CD4-positive, alpha-beta T cell treated with Interleukin-1 beta for 1 hour (primary cell): ENCODE measurements around the gene GNA12.
A peak's percentile ranks its signal among the peaks of the same experiment; 100 is the strongest.
"Not testable (repeated sequence)": the region's sequence is repeated elsewhere in the genome, so short reads cannot be mapped to it uniquely, and the experiment has no call there.

Experiments used
- DNase-seq, 2 donors: peaks; one replicate each; pipeline ENCODE4 v3.0.0-alpha.2; 2020 to 2022

Gene GNA12

DNA sequence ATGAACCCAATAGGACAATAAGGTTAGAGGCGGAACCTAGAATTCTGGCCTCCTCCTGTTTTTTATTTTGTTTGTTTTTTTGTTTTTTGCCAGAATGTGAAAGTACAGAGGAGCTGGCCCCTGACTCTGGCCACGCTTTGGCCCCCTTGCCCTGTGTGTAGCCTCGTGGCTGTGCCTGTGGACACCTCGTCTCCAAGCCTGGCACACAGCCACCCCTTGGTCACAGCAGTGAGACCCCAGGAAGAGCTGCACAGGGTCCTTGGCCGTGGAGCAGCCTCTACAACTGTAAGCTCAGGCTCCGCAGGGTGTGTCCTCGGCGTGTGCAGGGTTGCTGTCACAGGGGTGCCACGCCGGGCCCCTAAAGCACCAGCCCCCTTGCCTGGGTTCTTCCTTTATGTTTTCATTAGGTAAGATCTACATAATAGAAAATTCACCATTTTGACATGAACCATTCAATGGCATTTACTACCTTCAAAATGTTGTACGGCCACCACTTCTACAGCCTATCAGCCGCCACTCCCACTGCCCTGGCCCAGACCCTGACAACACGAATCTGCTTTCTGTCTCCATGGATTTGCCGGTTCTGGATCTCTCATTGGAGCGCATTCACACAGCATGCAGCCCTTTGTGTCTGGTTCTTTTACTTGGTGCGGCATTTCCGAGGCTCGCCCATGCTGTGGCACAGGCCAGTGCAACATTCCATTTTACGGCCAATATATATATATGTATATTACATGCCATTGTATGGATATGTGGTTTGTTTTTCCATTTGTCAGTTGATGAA lies 105.2 kb downstream of the GNA12 start:
- DNase-seq = no peak

DNA sequence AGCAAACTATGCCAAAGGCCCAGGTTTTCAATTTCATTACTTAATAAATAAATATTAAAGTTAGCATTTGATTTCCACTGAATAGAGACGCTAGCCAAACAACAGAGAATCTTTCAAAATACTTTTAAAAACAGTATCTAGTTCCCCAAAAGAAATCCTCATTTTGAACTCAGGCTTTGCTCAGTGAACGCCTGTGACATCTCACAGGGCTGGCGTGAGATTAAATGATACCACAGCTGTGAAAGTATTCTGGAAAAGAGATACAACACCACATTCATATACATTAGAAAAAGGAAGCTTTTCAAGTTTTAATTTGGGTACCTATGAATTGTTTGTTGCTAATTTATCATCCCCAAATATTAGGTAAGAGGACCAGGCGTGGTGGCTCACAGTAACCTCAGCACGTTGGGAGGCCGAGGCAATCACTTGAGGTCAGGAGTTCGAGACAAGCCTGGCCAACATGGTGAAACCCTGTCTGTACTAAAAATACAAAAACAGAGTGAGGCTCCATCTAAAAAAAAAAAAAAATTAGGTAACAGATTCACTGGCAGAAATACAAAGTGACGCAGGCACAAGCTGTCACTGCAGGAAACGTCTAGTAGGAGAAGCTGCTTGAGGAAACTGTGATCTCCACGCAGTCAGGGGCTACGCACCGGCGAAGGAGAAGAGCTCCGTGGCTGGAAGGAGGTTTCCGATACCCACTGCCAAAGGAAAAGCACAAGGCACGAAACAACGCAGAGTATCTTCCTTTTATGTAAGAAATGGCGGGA lies 106.2 kb downstream of the GNA12 start:
- DNase-seq = peak in 1 of 2 donors; percentile 47

DNA sequence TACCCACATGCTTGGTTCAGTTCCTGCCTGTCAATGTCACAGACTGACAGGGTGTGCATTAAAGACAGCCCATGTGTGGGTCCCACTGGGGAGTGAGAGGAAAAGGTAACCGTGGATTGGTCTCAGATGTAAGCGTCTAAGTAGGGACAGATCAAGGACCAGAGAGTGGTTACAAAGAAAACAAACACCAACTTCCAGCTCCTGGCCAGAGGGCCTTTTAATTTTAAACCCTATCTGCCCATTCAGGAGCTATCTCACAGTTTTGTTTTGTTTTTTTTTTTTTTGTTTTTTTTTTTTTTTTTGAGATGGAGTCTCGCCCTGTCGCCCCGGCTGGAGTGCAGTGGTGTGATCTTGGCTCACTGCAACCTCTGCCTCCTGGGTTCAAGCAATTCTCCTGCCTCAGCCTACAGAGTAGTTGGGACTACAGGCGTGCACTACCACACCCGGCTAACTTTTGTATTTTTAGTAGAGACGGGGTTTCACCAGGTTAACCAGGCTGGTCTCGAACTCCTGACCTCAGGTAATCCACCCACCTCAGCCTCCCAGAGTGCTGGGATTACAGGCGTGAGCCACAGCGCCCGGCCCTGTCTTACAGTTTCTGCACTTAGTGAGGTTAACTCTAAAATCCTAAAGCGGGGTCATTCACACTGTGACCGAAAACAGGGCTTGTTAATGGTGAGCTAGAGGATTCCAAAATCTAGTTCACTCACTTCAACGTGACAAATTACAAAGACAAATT lies 106.9 kb downstream of the GNA12 start:
- not testable (repeated sequence) for DNase-seq

DNA sequence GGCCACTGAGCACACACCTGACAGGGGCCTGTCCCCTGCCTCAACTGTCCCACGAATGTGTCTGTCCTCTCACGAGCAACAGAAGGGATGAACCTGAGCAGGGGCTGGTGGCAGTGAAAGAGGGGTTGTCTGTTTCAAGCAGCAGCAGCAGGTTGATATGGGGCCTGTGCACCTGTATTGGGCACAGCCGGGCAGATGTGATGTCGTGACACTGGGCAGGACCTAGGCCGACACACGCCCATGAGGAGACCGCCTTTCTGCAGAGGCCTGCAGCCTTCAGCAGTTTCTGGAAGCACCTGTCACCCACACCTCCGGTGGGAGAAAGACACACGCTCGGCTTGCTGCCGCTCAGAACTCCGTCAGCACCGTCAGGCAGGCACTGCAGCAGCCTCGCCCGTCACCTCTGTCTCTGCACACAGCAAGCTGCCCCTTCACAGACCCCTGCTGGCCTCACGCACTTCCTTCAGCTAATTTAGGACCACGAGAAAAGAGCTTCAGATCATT lies 107.6 kb downstream of the GNA12 start:
- no peak for DNase-seq

DNA sequence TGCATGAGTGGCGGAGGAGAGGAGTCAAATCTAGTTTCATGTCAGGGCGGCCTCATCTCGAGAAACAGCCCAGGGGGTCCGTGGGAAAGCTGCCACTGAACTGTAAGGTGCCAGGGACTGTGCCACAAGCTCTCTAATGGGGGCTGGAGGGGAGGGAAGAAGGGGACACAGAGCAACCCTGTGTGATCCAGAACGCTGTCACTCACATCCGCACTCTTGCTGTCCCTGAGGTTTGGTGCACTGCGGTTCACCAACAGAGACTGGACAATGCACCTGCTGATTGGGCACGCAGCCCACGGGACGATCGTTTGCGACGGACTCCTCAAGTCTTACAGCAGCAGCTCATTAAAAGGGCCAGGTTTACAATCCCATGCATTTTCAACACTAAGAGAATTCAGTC lies 108.4 kb downstream of the GNA12 start:
- DNase-seq = no peak

DNA sequence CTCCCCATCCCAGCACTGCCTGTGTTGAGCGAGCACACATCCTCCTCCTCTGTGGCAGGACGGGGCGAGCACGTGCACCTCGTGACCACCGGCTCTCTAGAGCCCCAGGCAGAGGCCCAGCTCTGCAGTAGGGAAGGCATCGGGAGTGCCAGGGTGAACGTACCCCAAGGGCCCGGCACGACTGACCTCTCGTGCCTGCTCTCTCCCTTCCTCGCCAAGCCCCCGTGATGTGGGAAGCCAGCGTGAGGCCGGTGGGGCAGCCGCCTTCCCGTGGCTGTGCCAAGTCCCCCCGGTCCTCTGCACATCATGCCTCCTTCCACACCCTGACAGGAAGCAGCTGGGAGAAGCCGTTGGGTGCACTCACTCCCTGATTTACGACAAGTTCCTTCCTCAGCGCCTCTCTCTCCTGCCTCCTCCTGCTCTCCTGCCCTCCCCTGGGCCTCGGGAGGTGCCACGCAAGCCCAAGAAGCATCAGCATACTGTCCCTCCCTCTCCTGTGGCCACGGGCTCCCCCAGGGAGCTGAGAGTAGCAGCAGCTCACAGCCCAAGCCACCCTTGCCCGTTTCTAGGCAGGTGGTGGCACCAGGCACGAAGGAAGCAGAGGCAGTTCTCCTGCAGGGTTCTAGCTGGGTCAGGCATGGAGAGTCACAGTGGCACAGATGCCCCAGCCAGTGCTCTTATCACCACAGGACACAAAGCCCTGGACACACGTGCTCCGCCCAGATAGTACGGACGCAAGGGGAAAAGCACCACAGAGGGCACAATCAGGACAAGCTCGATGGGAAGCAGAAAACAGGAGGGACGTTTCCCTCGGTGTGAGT lies 109.1 kb downstream of the GNA12 start:
- peak in 1 of 2 donors; percentile 54 for DNase-seq

DNA sequence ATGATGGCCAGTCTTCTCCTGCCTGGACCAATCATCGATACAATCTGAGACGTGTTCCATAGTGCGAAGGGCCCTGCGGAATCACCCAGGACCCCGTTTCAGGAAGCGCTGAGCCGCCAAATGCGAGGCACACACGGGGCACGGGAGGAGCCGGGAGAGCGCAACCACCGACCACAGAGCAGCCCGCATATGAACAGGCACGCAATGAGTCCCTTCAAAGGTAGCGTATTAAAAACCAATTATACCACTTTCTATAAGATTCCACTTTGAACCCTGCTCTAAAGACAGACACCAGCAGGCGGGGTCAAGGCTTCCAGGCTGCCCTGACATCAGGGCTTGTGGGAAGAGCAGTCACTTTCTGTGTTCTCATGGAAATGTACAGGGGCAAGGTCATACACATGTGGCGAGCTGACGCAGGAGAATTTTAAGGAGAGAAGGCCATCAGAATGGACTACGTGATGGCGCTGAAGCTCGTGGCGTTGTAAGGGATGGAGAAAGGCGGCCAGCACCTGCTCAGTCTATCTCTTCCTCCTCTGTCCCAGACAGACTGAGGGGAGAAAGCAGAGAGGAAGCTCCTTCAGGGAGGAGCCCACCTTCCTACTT lies 109.9 kb downstream of the GNA12 start:
- DNase-seq = no peak

DNA sequence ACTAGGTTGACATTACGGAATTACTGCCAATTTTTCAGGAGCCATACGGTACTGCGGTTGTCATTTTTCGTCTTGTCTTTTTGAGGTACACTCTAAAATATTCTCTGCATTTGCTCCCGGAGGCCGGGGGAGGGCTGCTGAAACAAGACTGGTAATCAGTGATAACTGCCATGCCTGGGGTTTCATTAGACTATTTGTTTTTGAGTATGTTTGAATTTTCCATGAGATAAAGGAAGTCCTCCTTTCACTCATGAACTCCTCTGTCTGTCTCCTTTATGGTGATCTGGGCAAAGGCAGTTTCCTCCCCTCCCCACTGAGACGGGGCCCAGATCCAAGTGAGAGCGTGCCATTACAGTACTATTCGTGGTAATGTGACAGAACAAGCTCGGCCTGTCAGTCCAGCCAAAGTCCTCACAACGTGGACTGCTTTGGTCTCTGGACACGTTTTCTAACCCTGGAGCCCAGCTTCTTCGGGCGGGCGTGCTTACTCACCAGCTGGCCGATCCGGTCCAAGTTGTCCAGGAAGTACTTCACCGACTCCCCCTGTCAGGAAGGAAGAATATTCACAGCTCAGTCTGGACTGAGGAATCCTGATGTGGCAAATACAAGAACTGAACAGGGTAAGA lies 111.0 kb downstream of the GNA12 start:
- no peak for DNase-seq

DNA sequence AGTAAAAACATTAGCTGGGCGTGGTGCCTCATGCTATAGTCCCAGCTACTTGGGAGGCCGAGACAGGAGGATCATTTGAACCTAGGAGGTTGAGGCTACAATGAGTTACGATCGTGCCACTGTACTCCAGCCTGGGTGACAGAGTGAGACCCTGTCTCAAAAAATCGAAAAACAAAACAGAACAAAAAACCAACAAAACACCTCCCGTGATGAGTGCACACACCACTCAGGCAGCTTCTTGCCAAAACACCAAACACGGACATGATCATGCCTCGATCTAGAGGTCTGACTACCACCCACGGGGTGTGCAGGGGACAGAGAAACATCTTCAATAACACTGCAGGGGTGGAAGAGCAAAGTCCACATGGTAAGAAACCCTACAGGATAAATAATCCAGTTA lies 111.7 kb downstream of the GNA12 start:
- no peak for DNase-seq

DNA sequence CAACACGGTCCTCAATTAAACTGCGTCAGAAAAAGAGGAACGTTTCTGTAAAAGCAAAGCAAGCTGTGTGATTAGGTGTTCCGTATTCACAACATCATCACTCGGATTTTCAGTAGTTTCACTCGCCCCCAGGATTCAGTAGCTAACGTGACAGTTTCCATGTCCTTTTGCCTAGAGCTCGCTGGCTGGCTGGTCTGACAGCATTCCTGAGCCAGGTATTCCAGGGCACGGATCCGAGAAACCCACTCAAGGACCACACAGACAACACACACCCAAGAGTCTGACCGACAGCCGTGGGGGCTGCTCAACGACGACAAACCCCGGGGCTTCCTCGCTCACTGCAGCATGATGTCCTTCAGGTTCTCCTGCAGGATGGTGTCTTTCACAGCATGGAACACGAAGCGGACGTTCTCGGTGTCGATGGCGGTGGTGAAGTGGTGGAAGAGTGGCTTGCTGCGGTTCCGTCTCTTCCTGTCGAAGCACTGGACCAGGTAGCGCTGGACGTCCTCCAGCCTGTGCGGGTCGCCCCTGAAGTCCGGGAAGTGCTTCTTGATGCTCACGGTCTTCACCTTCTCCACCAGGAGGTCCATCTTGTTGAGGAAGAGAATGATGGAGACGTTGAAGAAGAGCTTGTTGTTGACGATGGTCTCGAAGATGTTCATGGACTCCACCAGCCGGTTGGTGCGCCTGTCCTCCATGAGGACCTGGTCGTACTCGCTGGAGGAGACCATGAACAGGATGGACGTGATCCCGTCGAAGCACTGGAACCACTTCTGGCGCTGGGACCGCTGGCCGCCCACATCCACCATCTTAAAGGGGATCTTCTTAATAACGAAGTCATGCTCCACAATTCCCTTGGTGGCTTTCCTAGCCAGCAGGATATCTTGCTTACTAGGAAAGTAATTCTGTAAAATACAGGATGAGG lies 113.0 kb downstream of the GNA12 start:
- DNase-seq = no peak

DNA sequence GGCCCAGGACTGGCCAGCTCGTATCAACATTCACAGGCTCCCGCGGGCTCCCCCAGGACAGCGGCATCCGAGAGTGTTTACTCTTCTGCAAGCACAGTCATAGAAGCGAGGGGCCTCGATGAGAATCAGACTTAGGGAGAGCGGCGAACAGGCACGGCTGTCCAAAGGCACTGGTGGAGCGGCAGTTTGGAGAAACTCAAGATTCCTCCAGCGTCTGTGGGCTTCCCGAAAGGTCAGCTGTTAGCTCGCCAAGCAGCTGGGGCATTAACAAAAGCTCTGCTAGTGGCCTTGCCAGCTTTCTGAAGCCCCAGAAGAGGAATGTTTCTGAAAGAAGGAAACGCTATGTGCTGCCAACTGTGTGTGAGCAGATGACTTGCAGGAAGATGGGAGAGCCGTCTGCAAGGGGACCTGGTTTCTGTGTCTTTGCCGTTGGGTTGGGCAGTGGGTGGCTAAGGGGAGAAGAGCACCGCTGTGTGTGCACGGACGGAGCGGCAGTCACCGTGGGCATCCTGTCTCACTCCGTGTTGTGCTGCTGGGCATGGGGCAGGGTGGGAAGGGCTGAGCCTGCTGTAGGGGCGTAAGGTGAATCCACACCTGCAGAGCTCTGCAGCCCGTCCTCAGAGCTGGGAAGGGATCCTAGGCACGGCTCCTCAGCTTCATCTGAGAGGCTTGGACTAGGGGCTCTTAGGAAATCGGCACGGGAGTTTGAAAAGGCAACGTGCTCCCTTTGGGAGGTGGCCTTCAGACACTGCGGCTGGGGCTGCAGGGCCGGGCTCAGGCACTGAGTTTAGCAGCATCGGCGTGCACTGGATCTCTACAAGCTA lies 114.0 kb downstream of the GNA12 start:
- no peak for DNase-seq

DNA sequence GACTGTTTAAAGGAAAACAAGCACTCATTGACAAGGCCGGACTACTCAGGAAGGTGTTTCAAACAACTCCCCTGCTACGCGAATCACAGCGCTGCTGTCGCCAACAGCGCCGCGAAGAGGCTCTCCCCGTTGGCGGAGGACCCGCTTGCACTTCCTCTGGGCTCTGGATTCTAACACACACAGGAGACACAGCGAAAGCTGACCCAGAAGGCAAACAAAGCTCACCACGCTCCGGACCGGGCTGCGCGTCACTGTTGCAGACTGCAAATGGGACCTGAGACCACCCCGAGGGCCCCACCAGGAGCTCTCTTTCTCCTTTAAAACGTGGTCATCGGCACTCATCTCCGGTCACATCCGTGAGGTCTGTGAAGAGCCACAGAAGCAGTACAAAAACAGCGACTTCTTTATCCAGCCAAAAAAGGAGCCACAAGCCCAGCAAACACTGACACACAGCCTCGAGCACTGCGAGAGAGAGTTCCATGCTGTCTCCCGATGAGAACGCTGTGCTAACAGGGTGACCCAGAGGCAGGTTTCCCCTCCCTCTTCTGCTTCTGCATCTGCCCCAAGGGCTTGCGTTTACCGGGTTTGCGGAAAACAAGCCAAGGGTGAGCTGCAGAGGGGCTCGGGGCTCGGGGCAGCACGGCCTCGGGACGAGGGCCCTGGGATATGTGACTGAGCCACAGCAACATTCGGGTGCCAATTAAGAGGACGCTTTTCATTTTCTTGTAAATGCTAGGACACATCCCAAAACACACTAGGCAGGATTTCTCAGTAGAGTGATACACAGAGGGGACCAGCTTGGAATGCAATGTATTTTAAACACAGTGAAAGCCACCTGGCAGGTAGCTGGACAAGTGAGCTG lies 114.8 kb downstream of the GNA12 start:
- DNase-seq = no peak

DNA sequence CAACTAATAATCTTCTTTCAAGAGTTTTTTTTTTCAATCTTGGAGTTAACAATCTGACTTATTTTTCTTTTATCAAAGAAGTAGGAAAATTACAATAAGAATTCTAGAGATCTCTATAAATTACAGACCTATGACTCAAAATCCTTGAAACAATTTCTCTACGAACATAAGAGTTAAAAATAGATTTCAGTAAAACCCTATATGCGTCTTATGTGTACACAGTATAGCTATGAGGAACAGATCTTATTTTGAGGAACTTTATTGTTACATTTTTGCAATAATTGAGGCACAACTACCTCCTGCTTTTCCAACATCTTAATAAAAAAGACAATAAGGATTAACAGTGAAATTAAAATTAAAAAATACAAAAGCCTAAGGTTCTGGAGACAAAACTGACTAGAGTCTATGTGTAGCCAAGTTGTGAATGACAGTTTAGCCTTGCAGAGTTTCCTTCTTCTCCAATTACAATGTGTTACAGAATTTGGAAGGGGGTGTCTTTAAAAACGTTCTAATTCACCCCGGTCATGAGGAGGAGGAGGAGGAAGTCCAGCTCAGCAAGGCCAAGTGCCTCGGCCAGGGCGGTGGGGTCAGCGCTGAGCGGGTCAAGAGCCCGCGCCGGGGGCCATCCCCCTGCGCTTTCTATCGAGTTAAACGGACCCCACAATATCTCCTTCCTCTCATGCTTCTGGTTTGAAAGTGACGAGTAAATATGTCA lies 115.6 kb downstream of the GNA12 start:
- DNase-seq = no peak

DNA sequence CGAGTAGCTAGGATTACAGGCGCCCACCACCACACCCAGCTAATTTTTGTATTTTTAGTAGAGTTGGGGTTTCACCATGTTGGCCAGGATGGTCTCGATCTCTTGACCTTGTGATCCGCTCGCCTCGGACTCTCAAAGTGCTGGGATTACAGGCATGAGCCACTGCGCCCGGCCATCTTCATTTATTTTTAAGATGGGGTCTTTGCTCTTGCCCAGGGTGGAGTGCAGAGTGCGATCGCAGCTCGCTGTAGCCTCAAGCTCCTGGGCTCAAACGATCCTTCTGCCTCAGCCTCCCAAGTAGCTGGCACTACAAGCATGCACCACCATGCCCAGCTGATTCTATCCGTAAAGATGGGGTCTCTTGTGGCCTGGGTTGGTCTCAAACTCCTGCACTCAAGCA lies 116.9 kb downstream of the GNA12 start:
- DNase-seq = not testable (repeated sequence)

DNA sequence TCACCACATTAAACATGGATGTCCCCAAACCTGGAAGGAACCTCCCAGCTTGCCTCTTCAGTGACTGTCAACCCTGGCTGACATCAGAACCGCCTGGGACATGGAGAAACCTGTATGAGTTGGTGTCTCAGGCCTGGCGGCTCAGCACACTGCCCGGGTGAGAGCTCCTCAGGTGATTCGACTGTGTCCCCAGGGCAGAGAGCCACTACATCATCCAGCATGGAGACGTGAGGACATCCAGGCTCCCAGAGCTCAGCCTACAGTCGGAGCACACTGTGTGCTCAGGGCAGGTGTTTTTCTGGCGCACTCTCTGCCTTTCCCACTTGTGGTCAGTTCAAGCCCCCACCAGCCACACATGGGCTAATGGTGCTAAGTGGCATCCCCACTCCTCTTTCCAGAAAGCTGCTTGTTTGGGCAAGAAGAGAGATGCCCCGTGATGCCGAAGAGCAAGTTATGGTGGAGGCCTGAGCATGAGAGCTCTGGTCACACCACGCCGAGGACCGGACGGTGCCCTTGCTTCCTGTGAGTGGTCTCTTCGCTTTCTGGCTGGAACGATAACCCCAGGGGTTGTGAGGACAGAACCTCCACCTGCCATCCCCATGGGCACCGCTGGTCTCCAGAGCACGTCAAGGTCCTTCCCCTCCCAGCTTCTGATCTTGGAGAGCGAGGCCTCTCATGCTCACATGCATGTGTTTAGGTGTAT lies 117.6 kb downstream of the GNA12 start:
- DNase-seq = no peak

DNA sequence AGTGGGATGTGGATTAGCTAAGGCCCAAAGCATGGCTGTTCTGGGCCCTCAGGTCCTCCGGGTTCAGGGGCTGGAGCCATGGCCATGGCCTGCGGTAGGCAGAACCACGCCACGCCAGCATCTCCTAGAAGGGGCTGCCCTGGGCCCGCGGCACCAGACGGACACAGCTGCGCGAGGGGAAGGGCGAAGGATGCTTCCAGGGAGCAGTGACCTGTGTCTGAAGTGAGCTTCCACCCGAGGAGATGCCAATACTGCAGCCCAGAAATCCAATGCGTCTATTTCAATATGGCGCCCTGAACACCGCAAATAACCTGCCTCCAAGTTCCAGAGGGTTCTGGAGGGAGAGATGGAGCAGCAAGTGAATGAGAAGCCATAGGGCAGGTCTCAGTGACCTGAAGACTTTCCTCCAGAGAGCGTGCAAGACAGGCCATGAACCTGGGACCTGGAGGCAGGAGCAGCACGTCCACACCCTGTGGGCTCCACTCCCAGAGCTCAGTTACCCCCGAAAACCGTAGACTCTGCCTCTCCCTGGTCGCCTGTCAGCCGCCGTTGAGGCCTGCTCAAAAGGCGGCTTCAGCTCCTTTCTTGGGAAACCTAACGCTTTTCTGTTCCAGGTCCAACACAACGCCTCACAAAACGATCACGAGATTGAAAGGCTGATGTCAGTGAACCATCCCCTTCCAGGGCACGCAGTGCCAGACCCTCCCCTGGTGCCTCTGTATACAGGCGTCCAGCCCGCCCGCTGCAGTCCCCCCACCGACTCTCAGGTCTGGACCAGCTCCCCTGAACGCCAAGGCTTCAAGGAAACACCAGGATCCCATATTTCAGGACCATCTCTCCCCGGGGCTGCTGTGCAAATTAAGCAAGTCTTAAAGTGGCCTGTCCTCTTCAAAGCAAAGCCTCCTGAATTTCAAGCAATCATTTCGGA lies 118.7 kb downstream of the GNA12 start:
- no peak for DNase-seq
